Cardiac fibroblast (primary cell): ENCODE data around the gene USP21.

ENCODE experiments used
- DNase-seq, 2 donors: peaks; one replicate each; pipeline versions ENCODE4 v3.0.0 to v3.0.0-alpha.2; 2010; ENCODE audit warnings: low read depth in 2 of 2
- H3K4me3 ChIP-seq, 2 donors: replicated peaks in 1 of 2; 1 replicate in 1 of 2; 2 replicates in 1 of 2; pipeline ENCODE4 v1.5.1; 2011; ENCODE audit warnings: low read depth in 2 of 2, low read length in 2 of 2, mild to moderate bottlenecking in 2 of 2, moderate library complexity in 1 of 2
- CTCF ChIP-seq: IDR thresholded peaks from one replicate; pipeline ENCODE4 v1.5.1; 2011; ENCODE audit warnings: low read depth, mild to moderate bottlenecking, low read length, inconsistent platforms

The USP21 gene

GRCh38 chr1:161157867-161158266 lies 1.4 kb upstream of the USP21 start:
- TF ChIP-seq CTCF = no peak
- no peak for DNase-seq
- H3K4me3 ChIP-seq = no peak overlapping the region

DNA sequence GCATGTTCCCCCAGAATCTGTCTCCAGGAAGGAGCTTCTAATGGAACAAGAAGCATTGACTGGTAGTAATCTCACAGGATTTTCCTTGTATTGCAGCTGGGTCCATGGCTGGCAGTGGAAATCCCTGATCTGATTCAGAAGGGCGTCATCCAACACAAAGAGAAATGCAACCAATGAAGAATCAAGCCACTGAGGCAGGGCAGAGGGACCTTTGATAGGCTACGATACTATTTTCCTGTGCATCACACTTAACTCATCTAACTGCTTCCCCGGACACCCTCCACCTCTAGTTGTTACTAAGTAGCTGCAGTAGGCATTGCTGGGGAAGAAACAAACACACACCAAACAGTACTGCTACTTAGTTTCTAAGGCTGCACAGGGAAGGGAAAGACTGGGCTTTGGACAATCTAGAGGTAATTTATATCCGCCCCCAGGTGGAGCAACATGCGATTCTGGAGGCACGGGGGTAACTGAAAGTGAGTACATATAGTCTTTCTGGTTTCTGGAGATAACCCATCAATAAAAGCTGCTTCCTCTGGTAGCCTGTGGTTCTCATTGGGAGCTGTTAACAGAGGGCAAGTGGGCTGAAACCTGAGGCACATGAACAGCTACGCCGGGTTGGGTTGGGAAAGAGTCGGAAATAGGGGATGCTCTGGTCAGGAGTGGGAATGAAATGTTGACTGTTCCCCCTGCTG lies 837 bp upstream of the USP21 start:
- DNase-seq = no peak
- no peak for TF ChIP-seq CTCF
- H3K4me3 ChIP-seq = peak overlapping the region in 1 of 2 donors; percentile 91

DNA sequence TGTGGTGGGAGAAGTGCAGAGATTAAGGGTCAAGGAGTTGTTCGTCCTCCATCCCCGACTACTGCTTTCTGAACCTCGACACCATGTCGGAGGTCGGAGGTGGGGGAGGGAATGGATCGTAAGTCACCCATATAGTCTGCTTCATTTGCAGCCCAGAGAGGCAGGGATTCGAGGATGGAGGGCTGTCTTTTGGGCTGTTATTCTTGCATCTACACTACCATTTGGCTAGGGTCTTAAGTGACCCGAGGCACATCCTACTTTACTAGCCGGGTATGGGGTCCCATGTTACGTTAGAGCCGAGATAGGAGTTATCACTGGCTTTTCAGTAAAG lies 578 bp downstream of the USP21 start:
- no peak for TF ChIP-seq CTCF
- peak overlapping the region; percentile 91 to 97 for H3K4me3 ChIP-seq
- DNase-seq = no peak

DNA sequence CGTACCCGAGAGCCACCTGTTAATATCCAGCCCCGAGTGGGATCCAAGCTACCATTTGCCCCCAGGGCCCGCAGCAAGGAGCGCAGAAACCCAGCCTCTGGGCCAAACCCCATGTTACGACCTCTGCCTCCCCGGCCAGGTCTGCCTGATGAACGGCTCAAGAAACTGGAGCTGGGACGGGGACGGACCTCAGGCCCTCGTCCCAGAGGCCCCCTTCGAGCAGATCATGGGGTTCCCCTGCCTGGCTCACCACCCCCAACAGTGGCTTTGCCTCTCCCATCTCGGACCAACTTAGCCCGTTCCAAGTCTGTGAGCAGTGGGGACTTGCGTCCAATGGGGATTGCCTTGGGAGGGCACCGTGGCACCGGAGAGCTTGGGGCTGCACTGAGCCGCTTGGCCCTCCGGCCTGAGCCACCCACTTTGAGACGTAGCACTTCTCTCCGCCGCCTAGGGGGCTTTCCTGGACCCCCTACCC lies 1.4 kb downstream of the USP21 start:
- DNase-seq = no peak
- H3K4me3 ChIP-seq = no peak overlapping the region
- no peak for TF ChIP-seq CTCF

DNA sequence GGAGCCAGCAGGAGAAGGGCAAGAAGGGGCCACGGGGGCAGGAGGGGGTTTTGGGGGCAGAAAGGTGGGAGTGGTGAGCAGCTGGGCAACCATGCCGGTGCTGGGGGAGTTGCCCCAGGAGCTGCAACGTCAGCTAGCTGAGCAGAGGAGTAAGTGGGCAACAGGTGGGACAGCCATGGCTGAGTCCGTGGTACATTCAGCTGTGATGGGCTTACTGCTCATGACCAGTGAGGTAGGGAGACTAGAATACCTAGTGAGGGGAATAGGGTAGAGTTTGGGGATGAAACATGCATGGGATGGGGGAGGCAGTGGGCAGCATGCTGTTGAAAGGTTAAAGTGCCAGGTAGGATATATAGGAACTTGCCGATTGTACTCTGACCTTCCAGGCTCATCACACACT lies 2.4 kb downstream of the USP21 start:
- DNase-seq = no peak
- H3K4me3 ChIP-seq = no peak overlapping the region
- TF ChIP-seq CTCF = no peak

DNA sequence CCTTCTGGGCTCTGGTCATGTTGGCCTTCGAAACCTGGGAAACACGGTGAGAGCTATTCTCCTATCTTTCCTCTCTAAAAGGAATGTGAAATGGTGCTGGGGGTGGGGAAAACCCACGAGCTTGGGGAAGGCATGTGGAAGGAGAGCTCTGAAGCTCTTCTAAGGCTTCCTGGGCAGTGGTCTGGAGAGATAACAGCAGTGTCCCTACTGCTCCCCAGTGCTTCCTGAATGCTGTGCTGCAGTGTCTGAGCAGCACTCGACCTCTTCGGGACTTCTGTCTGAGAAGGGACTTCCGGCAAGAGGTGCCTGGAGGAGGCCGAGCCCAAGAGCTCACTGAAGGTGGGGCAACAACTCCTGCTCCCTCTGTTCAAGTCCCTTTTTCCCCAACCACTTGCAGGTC lies 2.8 kb downstream of the USP21 start:
- no peak overlapping the region for H3K4me3 ChIP-seq
- TF ChIP-seq CTCF = no peak
- DNase-seq = no peak

DNA sequence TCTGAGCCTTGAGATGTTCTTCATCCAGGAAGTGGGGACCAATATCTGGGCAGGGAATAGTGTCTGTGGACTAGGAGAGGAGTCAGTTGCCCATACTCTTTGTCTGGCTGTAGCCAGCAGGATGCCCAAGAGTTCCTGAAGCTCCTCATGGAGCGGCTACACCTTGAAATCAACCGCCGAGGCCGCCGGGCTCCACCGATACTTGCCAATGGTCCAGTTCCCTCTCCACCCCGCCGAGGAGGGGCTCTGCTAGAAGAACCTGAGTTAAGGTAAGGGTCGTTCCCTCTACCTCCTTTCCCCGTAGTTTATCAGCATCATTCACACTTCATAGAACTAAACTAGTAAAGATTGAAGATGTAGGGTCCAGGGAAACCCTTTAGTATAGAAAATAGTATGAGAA lies 3.5 kb downstream of the USP21 start:
- TF ChIP-seq CTCF = no peak
- no peak for DNase-seq
- H3K4me3 ChIP-seq = no peak overlapping the region
